Measurements from ENCODE around the gene FNDC3B.
A peak's percentile ranks its signal among the peaks of the same experiment; 100 is the strongest.
"Not testable (repeated sequence)": the region's sequence is repeated elsewhere in the genome, so short reads cannot be mapped to it uniquely, and the experiment has no call there.

FNDC3B gene

GRCh38 chr3:172039436-172040077, at the start of gene FNDC3B:
Gene FNDC3B (plus strand): TSS chr3:172039578. CDS start chr3:172112480, 72,902 bp downstream.
- peak; percentile 77 for DNase-seq (ENCODE audit: low read depth, low spot score)

- not testable (repeated sequence) for DNase-seq (ENCODE audit: low read depth, low spot score)
These were observed 49.1 kb upstream of the FNDC3B start for GRCh38 chr3:171990239-171990638.

GRCh38 chr3:171991166-171991565, 48.2 kb upstream of the FNDC3B start:
- DNase-seq (ENCODE audit: low read depth, low spot score), result no peak

- DNase-seq (ENCODE audit: low read depth, low spot score), result no peak
These were observed 44.5 kb upstream of the FNDC3B start for GRCh38 chr3:171994646-171995428.

GRCh38 chr3:171995486-171995885, 43.9 kb upstream of the FNDC3B start:
- DNase-seq (ENCODE audit: low read depth, low spot score), result no peak

- DNase-seq (ENCODE audit: low read depth, low spot score), result no peak
These were observed 43.1 kb upstream of the FNDC3B start for GRCh38 chr3:171996178-171996817.

- not testable (repeated sequence) for DNase-seq (ENCODE audit: low read depth, low spot score)
These were observed 40.6 kb upstream of the FNDC3B start for GRCh38 chr3:171998731-171999130.

- DNase-seq (ENCODE audit: low read depth, low spot score), result not testable (repeated sequence)
These were observed 37.8 kb upstream of the FNDC3B start for GRCh38 chr3:172001616-172002015.

- DNase-seq (ENCODE audit: low read depth, low spot score), result no peak
These were observed 36.8 kb upstream of the FNDC3B start for GRCh38 chr3:172002512-172003078.

- DNase-seq (ENCODE audit: low read depth, low spot score), result no peak
These were observed 36.2 kb upstream of the FNDC3B start for GRCh38 chr3:172003146-172003545.

GRCh38 chr3:172007065-172007370, 32.4 kb upstream of the FNDC3B start:
- DNase-seq (ENCODE audit: low read depth, low spot score), result no peak

GRCh38 chr3:172009803-172010202, 29.6 kb upstream of the FNDC3B start:
- DNase-seq (ENCODE audit: low read depth, low spot score), result no peak

GRCh38 chr3:172012775-172013174, 26.6 kb upstream of the FNDC3B start:
- no peak for DNase-seq (ENCODE audit: low read depth, low spot score)

- no peak for DNase-seq (ENCODE audit: low read depth, low spot score)
These were observed 25.2 kb upstream of the FNDC3B start for GRCh38 chr3:172014145-172014544.

GRCh38 chr3:172018364-172018763, 21.0 kb upstream of the FNDC3B start:
- DNase-seq (ENCODE audit: low read depth, low spot score), result no peak

GRCh38 chr3:172020763-172021162, 18.6 kb upstream of the FNDC3B start:
- DNase-seq (ENCODE audit: low read depth, low spot score), result no peak

- DNase-seq (ENCODE audit: low read depth, low spot score), result no peak
These were observed 18.2 kb upstream of the FNDC3B start for GRCh38 chr3:172021164-172021563.

GRCh38 chr3:172021859-172022258, 17.5 kb upstream of the FNDC3B start:
- no peak for DNase-seq (ENCODE audit: low read depth, low spot score)

GRCh38 chr3:172023915-172024314, 15.5 kb upstream of the FNDC3B start:
- no peak for DNase-seq (ENCODE audit: low read depth, low spot score)

- DNase-seq (ENCODE audit: low read depth, low spot score), result no peak
These were observed 14.7 kb upstream of the FNDC3B start for GRCh38 chr3:172024679-172025078.

GRCh38 chr3:172029425-172030098, 9.8 kb upstream of the FNDC3B start:
- DNase-seq (ENCODE audit: low read depth, low spot score), result no peak

- no peak for DNase-seq (ENCODE audit: low read depth, low spot score)
These were observed 9.2 kb upstream of the FNDC3B start for GRCh38 chr3:172030181-172030580.
